Natural killer cell (primary cell): ENCODE results near the gene NHLRC2. TPM values are rescaled to one million over a fixed set of nuclear protein-coding genes. Genes with fewer than 3 reads are reported as not detected.
"Not testable (repeated sequence)": the region's sequence is repeated elsewhere in the genome, so short reads cannot be mapped to it uniquely, and the experiment has no call there.

Experiments used
- ATAC-seq, 3 donors: fragments of 150-1000 bp in 2 of 3; fragments of 200-7000 bp in 1 of 3; cut with Tn5 transposase; 1 replicate in 1 of 3; 2 replicates in 2 of 3; pipeline ENCODE4 v1.10.0; 2021; ENCODE audit warnings: mild to moderate bottlenecking in 2 of 3, moderate library complexity in 2 of 3
- DNase-seq, 2 donors: peaks; one replicate each; pipeline versions ENCODE4 v3.0.0 to v3.0.0-alpha.2; 2013 to 2021; ENCODE audit warnings: mixed read lengths in 1 of 2
- H3K27ac ChIP-seq: one replicate; pipeline ENCODE4 v1.5.1; 2013; ENCODE audit warnings: mild to moderate bottlenecking, low read length
- H3K27me3 ChIP-seq: one replicate; pipeline ENCODE4 v1.6.1; 2013; ENCODE audit warnings: low read length; ENCODE audit not compliant: control insufficient read depth, insufficient read depth
- H3K36me3 ChIP-seq: one replicate; pipeline ENCODE4 v1.6.1; 2013; ENCODE audit warnings: low read length; ENCODE audit not compliant: control insufficient read depth, insufficient read depth
- H3K4me1 ChIP-seq: one replicate; pipeline ENCODE4 v1.6.1; 2013; ENCODE audit warnings: low read length; ENCODE audit not compliant: control insufficient read depth, insufficient read depth
- H3K4me3 ChIP-seq: one replicate; pipeline ENCODE4 v1.5.1; 2013; ENCODE audit warnings: low read length
- H3K9me3 ChIP-seq: one replicate; pipeline ENCODE4 v1.6.1; 2013; ENCODE audit warnings: low read length; ENCODE audit not compliant: control insufficient read depth, insufficient read depth
- H3K27ac Mint-ChIP-seq, 2 donors: one replicate each; pipeline ENCODE4 v1.8.0; 2022; ENCODE audit warnings: mild to moderate bottlenecking in 2 of 2, mixed read lengths in 2 of 2, moderate library complexity in 1 of 2
- H3K27me3 Mint-ChIP-seq, 2 donors: one replicate each; pipeline ENCODE4 v1.8.0; 2022; ENCODE audit warnings: low read depth in 2 of 2, mixed read lengths in 2 of 2
- H3K36me3 Mint-ChIP-seq: one replicate; pipeline ENCODE4 v1.8.0; 2022; ENCODE audit warnings: mixed read lengths
- H3K4me1 Mint-ChIP-seq, 2 donors: one replicate each; pipeline ENCODE4 v1.8.0; 2022; ENCODE audit warnings: mixed read lengths in 2 of 2
- H3K4me3 Mint-ChIP-seq: one replicate; pipeline ENCODE4 v1.8.0; 2022; ENCODE audit warnings: mild to moderate bottlenecking, moderate library complexity, mixed read lengths
- H3K9me3 Mint-ChIP-seq, 2 donors: one replicate each; pipeline ENCODE4 v1.8.0; 2022; ENCODE audit warnings: mixed read lengths in 2 of 2
- CTCF ChIP-seq: fragments of 200-600 bp; IDR thresholded peaks from one replicate; pipeline ENCODE4 v1.8.0; 2022; ENCODE audit warnings: antibody characterized with exemption
- WGBS: methylation state at CpG from one replicate; pipeline ENCODE4 v1.1.7; 2013; ENCODE audit warnings: missing lambda C conversion rate; ENCODE audit not compliant: insufficient coverage; 5-methylcytosine and 5-hydroxymethylcytosine counted together
- intact Hi-C: fragments of 100-400 bp; cut with micrococcal nuclease; formaldehyde crosslinking; loops from one replicate; pipeline ENCODE4 v1.14.2; 2022
- total RNA-seq, 4 donors: library from RNA; stranded (reverse); fragments of 120-200 nt in 1 of 4; gene quantifications; one replicate each; pipeline versions ENCODE4 v1.2.3 to v1.2.4, GENCODE V29; 2013 to 2022

NHLRC2 gene
- total RNA-seq, 3 donors from 2014 or later (not counting 1 experiment from before 2014, with no cell fraction given): 19.0 to 24.7 (median 22.4) TPM

GRCh38 chr10:113823389-113823788 is 31.1 kb upstream of the NHLRC2 start:
- Mint-ChIP-seq H3K27me3 (peaks cover 0 to 7% of the 10 kb centered on the region in 2 donors), H3K4me3 (no peak overlapping the region), H3K36me3 (no peaks in the 10 kb centered on the region), H3K9me3 (no peaks in the 10 kb centered on the region), H3K4me1 (no peaks in the 10 kb centered on the region), H3K27ac (no peak overlapping the region)
- no peak overlapping the region for H3K27ac ChIP-seq
- DNase-seq (no peak), ATAC-seq (no peak)
- H3K4me1 ChIP-seq: no peaks in the 10 kb centered on the region
- no peak for TF ChIP-seq CTCF
- no peaks in the 10 kb centered on the region for H3K9me3 ChIP-seq
- no peaks in the 10 kb centered on the region for H3K27me3 ChIP-seq
- intact Hi-C loops: no loop called here
- WGBS: 93% methylated on average over 4 of the region's 4 CpGs
- H3K4me3 ChIP-seq: no peak overlapping the region
- no peaks in the 10 kb centered on the region for H3K36me3 ChIP-seq

DNA sequence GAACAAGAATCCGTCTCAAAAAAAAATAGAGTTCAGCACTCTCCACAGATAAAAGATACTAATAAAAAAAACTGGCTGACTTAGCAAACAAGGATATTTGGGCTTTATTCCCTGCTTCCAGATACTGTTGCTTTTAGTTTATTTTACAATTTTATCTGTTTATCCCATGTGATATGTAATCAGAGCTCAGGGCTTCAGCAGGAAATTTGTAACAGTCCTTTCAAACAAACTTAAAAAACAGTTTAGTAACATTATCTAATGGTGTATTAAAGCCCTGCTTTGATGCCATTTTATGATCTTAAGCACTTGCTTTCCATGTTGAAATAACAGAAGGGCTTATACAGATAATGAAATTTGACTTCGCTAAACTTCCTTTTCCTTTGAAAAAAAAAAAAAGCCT is 28.7 kb upstream of the NHLRC2 start:
- no peak overlapping the region for H3K4me3 ChIP-seq
- Mint-ChIP-seq H3K4me3 (no peak overlapping the region), H3K9me3 (no peaks in the 10 kb centered on the region), H3K36me3 (no peaks in the 10 kb centered on the region), H3K27me3 (peaks cover 0 to 10% of the 10 kb centered on the region in 2 donors), H3K27ac (no peak overlapping the region), H3K4me1 (no peaks in the 10 kb centered on the region)
- H3K4me1 ChIP-seq: no peaks in the 10 kb centered on the region
- no peaks in the 10 kb centered on the region for H3K9me3 ChIP-seq
- ATAC-seq (no peak), DNase-seq (no peak)
- intact Hi-C loops: no loop called here
- no peaks in the 10 kb centered on the region for H3K36me3 ChIP-seq
- no peak for TF ChIP-seq CTCF
- 100% methylated on average over 2 of the region's 2 CpGs for WGBS
- no peaks in the 10 kb centered on the region for H3K27me3 ChIP-seq
- H3K27ac ChIP-seq: no peak overlapping the region

- H3K4me3 ChIP-seq, H3K27ac ChIP-seq, intact Hi-C loops, ATAC-seq, H3K9me3 Mint-ChIP-seq, H3K27me3 Mint-ChIP-seq, H3K36me3 ChIP-seq, H3K27ac Mint-ChIP-seq, H3K4me1 Mint-ChIP-seq, H3K4me1 ChIP-seq, H3K4me3 Mint-ChIP-seq, H3K9me3 ChIP-seq, DNase-seq, H3K36me3 Mint-ChIP-seq, H3K27me3 ChIP-seq: not testable (repeated sequence)
- WGBS: 83% methylated on average over 10 of the region's 10 CpGs
Measured at GRCh38 chr10:113828567-113828966, 25.9 kb upstream of the NHLRC2 start.

DNA sequence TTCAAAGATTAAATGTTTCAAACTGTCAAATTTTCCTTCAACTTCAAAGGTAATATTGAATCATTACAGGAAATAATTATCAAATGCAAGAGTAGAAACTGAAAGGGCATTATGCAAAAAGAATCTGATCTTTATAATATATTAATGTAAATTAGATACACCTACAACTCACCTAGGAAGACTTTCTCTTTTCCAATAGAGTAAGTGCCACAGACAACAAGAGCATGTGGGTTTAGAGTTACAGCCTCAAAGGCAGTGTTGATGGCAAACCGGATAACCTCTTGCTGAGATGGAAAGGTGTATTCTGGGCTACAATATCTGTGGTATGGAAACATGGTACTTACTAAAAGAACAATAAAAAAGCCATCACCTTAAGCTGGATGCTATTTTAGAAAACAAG is 12.3 kb upstream of the NHLRC2 start:
- DNase-seq (no peak), ATAC-seq (no peak)
- no peak for TF ChIP-seq CTCF
- Mint-ChIP-seq H3K4me1 (no peaks in the 10 kb centered on the region), H3K27me3 (no peaks in the 10 kb centered on the region), H3K4me3 (no peak overlapping the region), H3K36me3 (no peaks in the 10 kb centered on the region), H3K9me3 (no peaks in the 10 kb centered on the region), H3K27ac (no peak overlapping the region)
- H3K27me3 ChIP-seq: no peaks in the 10 kb centered on the region
- no peaks in the 10 kb centered on the region for H3K9me3 ChIP-seq
- intact Hi-C loops: no loop called here
- WGBS: no CpG with 5 or more reads among the region's 1 CpG
- no peaks in the 10 kb centered on the region for H3K4me1 ChIP-seq
- H3K36me3 ChIP-seq: peaks cover 6% of the 10 kb centered on the region
- H3K4me3 ChIP-seq: no peak overlapping the region
- H3K27ac ChIP-seq: no peak overlapping the region
